GM19468 (cell line): ENCODE measurements around the gene FRYL.
"Not testable (repeated sequence)": the region's sequence is repeated elsewhere in the genome, so short reads cannot be mapped to it uniquely, and the experiment has no call there.

ENCODE experiments used
- ATAC-seq: cut with Tn5 transposase; IDR thresholded peaks from one replicate; pipeline ENCODE4 v1.9.1; 2021; ENCODE audit warnings: mild to moderate bottlenecking, moderate library complexity, moderate number of reproducible peaks; ENCODE audit not compliant: unreplicated experiment; ENCODE audit errors: extremely low read depth

FRYL gene

DNA sequence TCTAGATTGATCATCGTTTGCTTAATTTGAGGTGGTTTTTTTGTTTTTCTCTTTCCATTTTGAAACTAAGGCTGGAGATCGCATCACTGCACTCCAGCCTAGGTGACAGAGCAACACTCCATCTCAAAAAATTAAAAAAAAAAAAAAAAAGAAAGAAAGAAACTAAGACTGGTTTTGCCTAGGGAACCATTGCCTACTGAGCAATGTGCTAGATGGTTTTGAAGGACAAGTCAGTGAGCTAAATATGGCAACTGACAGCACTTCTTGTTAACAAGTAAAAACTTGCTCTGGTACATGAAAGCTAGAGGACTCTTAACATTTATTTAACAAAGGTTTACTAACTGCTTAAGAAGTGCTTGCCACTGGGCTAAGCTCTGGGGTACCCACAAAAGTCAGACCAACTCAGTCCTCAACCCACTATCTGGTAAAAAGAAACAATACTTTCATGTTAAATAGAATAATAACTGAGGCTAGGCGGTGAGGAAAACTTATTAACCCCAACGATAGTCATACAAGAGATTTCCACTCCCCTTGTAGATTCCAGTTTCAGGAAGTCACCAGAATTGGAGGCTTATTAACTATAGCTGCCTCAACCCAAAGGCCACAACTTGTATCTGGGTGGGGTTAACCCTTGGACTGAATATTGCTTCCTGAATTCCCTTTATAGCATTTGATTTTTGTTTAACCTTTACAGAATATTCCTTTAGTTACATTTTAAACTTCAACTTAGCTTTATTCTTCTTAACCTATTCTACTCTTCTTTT is 111.6 kb downstream of the FRYL start:
- no peak for ATAC-seq

DNA sequence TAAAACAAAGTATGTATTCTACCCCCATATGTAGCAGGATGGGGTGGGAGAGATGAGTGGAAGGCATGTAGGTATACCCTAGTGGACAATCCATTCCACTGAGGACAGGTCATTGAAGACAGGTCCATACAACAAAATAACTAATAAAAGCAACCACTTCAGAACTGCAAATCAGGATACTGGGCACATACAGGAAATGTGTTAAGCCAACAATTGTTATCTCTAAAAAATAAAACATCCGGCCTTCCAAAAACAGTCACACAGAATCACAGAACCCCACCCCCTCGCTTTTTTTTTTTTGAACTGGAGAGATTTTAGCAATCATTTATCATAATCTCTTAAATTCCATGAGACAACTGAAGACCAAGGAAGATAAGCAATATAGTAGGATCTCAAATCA is 112.9 kb downstream of the FRYL start:
- no peak for ATAC-seq

- ATAC-seq: no peak
These were observed 114.4 kb downstream of the FRYL start for GRCh38 chr4:48665555-48666186.

DNA sequence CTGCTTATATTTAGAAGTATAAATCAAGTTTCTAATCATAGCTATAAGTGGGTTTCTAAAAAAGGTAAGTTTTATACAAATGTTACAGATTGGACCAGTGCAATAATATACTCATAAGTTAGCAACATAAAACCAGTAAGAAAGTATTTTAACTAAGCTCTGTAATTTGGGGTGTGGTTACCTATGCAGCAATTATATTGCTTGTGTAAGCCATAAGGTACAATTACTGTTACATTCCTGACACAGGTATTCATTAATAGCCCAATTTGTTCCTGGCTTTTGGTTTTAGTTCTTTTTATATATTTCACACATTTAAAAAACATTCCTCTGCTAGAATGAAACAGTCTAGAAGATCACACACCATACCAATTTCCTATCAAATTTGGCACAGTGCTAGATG is 115.1 kb downstream of the FRYL start:
- ATAC-seq: no peak

- no peak for ATAC-seq
These were observed 118.7 kb downstream of the FRYL start for GRCh38 chr4:48661391-48661790.

- no peak for ATAC-seq
These were observed 119.7 kb downstream of the FRYL start for GRCh38 chr4:48660347-48660746.

DNA sequence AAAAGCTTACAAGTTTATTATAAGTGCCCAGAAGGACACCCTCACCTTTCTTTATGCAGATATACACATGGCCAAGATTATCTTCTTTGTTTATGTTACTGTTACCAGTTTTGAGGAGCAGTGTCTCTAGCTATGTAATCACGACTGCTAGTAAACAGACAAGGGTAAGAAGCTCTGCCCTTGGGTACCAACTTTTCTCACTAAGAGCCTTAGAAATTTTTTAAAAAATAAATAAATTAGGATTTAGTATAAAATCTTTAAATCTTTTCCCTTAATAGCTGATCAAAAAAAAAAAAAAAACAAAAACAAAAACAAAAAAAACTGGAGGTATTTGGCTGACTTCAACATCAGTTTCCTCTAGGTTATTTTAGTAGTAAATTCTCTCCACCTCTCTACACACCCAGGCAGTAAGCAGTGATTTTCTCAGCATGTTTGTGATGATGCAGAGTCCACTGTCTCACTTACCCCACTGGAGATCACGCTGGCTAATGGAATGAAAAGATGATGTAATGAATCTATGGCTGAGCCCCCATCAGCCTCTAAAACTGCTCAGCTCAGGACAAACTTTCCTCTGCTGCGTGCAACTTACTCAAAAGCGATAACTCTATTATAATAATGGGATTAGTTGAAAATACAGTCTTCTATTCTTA is 125.9 kb downstream of the FRYL start:
- no peak for ATAC-seq

DNA sequence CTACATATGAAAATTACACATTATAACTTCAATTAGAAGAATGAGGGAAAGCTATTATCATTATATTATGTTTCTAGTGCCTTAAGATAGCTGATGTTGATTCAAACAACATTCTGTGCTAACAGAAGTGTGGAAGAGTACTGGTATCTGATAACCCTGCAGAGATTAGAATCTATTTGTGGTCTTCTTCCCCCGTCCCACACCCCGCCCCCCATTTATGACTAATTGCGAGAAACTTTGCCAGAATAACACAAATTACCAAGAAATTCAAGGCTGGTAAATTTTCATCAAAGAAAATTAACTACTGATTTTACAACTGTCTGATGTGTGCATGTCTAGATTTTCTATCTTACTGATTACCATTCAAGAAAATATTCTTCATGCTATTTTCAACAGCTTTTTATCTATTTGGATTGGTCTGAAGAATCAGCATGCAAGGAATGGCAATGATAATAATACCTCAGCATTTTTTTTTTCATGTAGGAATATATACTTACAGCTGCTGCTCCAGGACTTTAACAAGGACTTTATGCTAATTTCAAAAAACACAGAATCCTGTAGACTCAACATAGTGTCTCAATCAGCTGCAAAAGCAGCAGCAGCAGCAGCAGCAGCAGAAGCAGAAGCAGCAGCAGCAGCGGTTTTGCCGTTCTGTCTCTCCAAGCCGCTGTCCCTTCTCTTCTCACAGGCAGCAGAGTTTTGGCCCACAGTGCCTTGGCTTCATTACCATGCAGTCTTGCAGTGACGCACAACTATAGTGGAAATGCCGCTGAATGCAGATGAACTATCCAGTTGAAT is 126.7 kb downstream of the FRYL start:
- no peak for ATAC-seq

DNA sequence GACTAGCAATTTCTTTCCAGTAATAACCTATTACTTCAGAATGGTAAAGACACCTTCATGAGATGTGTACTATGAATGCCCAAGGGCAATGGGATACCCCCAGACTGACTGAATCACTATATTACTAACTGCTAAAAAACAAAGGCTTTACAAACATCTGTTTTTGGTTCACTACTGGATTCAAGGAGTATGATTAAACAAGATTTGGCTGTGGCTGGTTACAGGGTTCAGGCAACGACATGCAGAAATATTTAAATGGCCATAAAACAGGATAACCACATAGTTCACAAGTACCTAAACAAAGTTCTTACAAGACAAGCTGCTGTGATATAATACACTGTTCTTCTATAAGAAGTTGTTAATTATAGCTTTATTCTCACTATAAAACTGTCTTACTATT is 128.2 kb downstream of the FRYL start:
- no peak for ATAC-seq

DNA sequence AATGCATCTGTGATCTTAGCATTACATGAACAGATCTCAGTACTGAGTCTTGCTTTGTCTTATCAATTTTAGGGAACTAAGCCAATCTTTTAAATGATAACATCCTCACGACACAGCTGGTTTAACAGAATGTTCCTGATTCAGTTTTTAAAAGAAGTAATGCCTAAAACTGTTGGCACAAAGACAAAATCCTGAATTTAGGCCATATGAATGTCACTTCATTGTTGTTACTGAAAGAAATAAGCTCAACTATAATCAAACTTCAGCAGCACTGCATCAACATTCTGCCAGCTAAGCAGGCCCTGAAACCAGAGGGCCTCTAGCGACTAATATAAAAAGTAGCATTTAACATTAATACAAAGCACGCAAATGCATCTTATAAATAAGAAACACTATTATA is 130.6 kb downstream of the FRYL start:
- no peak for ATAC-seq

- ATAC-seq: no peak
These were observed 134.8 kb downstream of the FRYL start for GRCh38 chr4:48645225-48645794.

DNA sequence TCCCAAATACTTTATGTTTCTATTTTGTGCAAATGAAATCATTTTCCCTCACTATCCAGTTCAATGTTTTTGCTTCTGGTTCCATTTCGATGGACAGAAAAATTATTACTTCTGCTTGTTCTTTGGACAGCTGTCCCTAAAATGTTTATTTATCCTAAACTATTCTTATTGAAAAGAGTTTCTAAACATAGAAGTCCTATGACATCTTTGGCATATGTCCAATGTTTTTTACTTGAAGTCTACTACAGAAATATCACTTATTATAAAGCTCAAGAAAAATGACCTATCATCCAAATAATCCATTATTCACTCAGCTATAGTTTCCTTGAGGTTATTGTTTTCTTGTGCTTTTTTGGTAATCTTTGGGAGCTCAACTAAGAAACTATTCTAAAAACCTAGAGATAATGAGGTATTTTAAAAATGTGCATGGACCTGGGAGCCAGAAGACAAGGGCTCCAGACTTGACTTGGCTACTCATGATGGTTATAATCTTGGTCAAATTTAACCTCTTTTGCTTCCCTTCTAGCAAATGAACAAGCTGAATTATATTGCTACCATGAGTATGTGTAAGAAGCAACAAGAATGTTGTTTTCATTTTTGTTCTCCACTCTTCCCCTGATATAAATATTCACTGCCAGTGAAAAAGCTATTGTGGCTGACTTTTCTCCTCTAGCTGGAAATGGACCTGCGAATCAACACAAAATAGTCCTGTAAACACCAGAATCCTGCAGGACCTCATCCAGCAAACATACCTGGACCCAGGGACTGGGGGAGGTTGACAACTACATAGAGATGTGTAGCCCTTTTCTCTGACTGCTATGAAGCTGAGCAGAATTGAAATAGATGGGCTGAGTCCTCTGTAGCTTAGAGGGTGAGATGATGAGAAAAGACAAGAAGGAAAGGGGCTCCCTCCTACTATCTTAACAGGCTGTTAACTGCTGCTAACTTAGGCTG is 137.4 kb downstream of the FRYL start:
- no peak for ATAC-seq

DNA sequence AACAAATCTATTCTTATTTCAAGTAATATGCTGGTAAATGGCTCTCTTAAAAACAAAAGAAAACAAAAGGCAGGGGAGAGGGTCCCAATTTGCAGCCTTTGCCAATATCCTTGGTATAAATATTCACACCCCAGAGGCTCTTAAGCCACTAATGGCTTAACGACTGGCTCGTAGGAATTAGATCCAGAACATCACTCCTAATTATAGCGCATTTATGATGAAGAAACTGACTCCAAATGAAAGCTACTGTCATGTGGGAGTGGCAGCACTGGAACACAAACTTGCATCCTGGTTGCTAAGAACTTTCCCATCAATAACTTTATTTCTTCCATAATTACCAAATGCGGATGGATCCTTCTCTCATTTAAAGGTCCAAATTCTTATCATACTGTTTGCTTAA is 138.7 kb downstream of the FRYL start:
- no peak for ATAC-seq

GRCh38 chr4:48640699-48641098 is 139.4 kb downstream of the FRYL start:
- ATAC-seq: no peak

DNA sequence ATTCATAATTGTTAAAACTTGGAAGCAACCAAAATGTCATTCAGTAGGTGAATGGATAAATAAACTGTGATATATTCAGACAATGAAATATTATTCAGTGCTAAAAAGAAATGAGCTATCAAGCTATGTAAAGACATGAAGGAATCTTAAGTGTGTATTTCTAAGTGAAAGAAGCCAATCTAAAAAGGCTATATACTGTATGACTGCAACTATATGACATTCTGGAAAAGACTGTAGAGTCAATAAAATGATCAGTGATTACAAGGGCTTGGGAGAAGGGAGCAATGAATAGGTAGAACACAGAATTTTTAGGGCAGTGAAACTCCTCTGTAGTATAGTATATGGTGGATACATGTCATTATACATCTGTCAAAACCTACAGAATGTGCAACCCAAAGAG is 139.9 kb downstream of the FRYL start:
- no peak for ATAC-seq

DNA sequence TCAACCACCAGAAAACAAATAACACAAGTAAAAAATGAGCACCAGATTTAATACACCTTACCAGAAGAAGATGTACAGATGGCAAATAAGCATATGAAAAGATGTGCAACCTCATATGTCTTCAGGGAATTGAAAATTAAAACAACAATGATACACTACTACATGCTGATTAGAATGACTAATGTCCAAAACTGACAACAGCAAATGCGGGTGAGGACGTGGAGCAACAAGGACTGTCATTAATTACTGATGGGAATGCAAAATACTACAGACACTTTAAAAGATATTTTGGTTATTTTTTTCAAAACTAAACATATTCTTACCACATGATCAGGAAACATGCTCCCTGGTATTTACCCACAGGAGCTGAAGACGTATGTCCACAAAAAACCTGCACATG is 140.3 kb downstream of the FRYL start:
- ATAC-seq: no peak

DNA sequence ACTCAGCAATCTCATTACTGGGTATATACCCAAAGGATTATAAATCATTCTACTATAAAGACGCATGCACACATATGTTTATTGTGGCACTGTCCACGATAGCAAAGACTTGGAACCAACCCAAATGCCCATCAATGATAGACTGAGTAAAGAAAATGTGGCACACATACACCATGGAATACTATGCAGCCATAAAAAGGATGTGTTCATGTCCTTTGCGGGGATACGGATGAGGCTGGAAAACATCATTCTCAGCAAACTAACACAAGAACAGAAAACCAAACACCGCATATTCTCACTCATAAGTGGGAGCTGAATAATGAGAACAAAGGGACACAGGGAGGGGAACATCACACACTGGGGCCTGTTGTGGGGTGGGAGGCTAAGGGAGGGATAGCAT is 141.5 kb downstream of the FRYL start:
- not testable (repeated sequence) for ATAC-seq

- no peak for ATAC-seq
These were observed 143.2 kb downstream of the FRYL start for GRCh38 chr4:48636911-48637310.

GRCh38 chr4:48635980-48636379 is 144.1 kb downstream of the FRYL start:
- ATAC-seq: no peak
